Kidney (tissue), 14 donors: ENCODE data around the gene CDH13. TPM values are rescaled to one million over a fixed set of nuclear protein-coding genes. Genes with fewer than 3 reads are reported as not detected.

ENCODE experiments used
- DNase-seq, 5 donors: peaks; one replicate each; pipeline ENCODE4 v3.0.0-alpha.2; 2013 to 2020
- FAIRE-seq: peaks from 2 replicates; lab custom pipeline; 2012; peaks lifted over from hg19 to GRCh38; lab: Jason Lieb, UNC
- H3K27ac ChIP-seq, 2 donors: one replicate each; pipeline ENCODE4 v1.7.0; 2013; ENCODE audit warnings: low read depth in 2 of 2, low read length in 2 of 2, inconsistent platforms in 1 of 2
- H3K27me3 ChIP-seq: one replicate; pipeline ENCODE4 v1.7.1; 2013; ENCODE audit warnings: low read length, inconsistent platforms; ENCODE audit not compliant: control insufficient read depth, insufficient read depth
- H3K36me3 ChIP-seq, 3 donors: one replicate each; pipeline versions ENCODE4 v1.7.0 to v1.7.1; 2013; ENCODE audit warnings: low read length in 3 of 3, control low read depth in 1 of 3, inconsistent platforms in 1 of 3; ENCODE audit not compliant: insufficient read depth in 3 of 3, control insufficient read depth in 2 of 3
- H3K4me1 ChIP-seq, 3 donors: one replicate each; pipeline versions ENCODE4 v1.7.0 to v1.7.1; 2013; ENCODE audit warnings: low read length in 3 of 3, inconsistent platforms in 1 of 3, low read depth in 1 of 3; ENCODE audit not compliant: control insufficient read depth in 2 of 3, insufficient read depth in 2 of 3
- H3K4me3 ChIP-seq, 3 donors: one replicate each; pipeline versions ENCODE4 v1.7.0 to v1.8.1; 2013; ENCODE audit warnings: low read length in 3 of 3, control low read depth in 1 of 3, inconsistent platforms in 1 of 3
- H3K9ac ChIP-seq, 3 donors: one replicate each; pipeline versions ENCODE4 v1.7.0 to v1.7.1; 2013; ENCODE audit warnings: low read length in 3 of 3, control low read depth in 1 of 3, inconsistent platforms in 1 of 3
- H3K9me3 ChIP-seq, 3 donors: one replicate each; pipeline versions ENCODE4 v1.7.0 to v1.7.1; 2013; ENCODE audit warnings: low read length in 3 of 3, control low read depth in 1 of 3, inconsistent platforms in 1 of 3; ENCODE audit not compliant: control insufficient read depth in 2 of 3, insufficient read depth in 1 of 3
- intact Hi-C: fragments of 100-400 bp; cut with DNase I; formaldehyde crosslinking; loops from one replicate; pipeline ENCODE4 v1.11.1; 2022
- polyA plus RNA-seq: library from polyadenylated mRNA; stranded (reverse); fragments of 350-450 nt; fragmentation: Illumina TruSeq; extraction: RNeasy Lipid Tissue Mini Kit (QIAGEN cat#74804); gene quantifications from one replicate; pipeline ENCODE4 v1.2.3, GENCODE V29; 2014; ENCODE audit warnings: low read depth, low replicate concordance; ENCODE audit not compliant: insufficient read depth
- total RNA-seq: library from RNA; stranded (reverse); fragmentation: NEBNext Ultra II Directional; extraction: Animal tissue kit (Norgen Biotek cat#: 25700); gene quantifications from one replicate; pipeline ENCODE4 v1.2.1, GENCODE V29; 2021
- TF ChIP-seq, protein P1 (sequence below): IDR thresholded peaks from 3 replicates; pipeline ENCODE4 v1.5.1; 2012; ENCODE audit warnings: mild to moderate bottlenecking, moderate library complexity, borderline replicate concordance; ENCODE audit not compliant: insufficient read depth; ENCODE audit errors: extremely low read depth
- donor health status: control.
- donor health status: control.
- donor health status: control.
- donor health status: control.
- donor health status: control.
- donor health status: DM: yes; HTN: yes; CAD: no.
- donor health status: Normal renal cell carcinoma (clear cell type).

CDH13 gene
- total and polyA plus RNA-seq, 2 donors from 2014 or later: 4.8 to 13.8 TPM

DNA sequence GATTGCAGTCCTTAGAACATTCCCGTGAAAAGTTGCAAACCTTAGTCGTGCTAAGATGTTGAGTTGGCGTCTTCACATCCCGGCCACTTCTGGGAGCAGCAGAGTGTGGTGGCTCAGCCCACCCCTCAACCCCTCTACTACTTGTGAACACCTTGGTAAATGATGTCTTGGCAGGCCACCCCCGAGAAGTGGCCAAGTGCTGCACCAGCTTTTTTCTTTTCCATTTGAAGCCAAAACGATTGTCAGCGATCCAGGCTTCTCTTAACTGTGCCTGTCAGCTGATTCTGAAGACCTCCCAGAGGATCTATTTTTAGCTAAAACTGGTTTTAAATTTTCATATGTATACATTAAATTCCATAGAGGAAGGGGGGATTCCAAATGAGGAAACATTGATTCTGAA is 247.5 kb downstream of the CDH13 start:
- H3K27ac ChIP-seq: no peak overlapping the region
- H3K36me3 ChIP-seq: no peaks in the 10 kb centered on the region
- H3K9ac ChIP-seq: no peak overlapping the region
- intact Hi-C loops: no loop called here
- no peak for DNase-seq
- H3K4me1 ChIP-seq: no peaks in the 10 kb centered on the region
- no peak overlapping the region for H3K4me3 ChIP-seq
- TF ChIP-seq, protein P1, sequence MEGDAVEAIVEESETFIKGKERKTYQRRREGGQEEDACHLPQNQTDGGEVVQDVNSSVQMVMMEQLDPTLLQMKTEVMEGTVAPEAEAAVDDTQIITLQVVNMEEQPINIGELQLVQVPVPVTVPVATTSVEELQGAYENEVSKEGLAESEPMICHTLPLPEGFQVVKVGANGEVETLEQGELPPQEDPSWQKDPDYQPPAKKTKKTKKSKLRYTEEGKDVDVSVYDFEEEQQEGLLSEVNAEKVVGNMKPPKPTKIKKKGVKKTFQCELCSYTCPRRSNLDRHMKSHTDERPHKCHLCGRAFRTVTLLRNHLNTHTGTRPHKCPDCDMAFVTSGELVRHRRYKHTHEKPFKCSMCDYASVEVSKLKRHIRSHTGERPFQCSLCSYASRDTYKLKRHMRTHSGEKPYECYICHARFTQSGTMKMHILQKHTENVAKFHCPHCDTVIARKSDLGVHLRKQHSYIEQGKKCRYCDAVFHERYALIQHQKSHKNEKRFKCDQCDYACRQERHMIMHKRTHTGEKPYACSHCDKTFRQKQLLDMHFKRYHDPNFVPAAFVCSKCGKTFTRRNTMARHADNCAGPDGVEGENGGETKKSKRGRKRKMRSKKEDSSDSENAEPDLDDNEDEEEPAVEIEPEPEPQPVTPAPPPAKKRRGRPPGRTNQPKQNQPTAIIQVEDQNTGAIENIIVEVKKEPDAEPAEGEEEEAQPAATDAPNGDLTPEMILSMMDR: no peak
- peaks cover 0 to 13% (median 0%) of the 10 kb centered on the region in 3 donors for H3K9me3 ChIP-seq
- no peak for FAIRE-seq
- no peaks in the 10 kb centered on the region for H3K27me3 ChIP-seq

DNA sequence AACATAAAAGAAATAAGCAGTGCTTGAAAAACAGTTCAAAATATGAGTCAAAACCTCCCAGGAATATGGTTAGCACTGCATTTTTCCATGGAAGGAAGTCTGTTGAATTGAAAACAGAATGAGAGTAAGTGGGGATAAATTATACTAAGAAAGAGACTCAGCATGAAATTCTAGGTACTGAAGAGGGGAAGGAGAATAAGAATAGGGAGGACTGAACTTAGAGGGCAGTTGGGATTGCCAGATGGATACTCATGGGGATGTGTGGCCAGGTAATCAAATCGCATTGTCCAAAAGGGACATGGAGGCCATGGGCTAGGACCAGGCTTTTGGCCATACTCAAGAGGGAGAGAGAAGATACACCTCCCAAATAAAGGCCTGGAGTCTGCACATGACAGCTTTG is 247.9 kb downstream of the CDH13 start:
- H3K27me3 ChIP-seq: no peaks in the 10 kb centered on the region
- no peak overlapping the region for H3K4me3 ChIP-seq
- H3K9ac ChIP-seq: no peak overlapping the region
- H3K27ac ChIP-seq: no peak overlapping the region
- H3K4me1 ChIP-seq: no peaks in the 10 kb centered on the region
- no peaks in the 10 kb centered on the region for H3K36me3 ChIP-seq
- TF ChIP-seq, protein P1: no peak
- intact Hi-C loops: no loop called here
- H3K9me3 ChIP-seq: peaks cover 0 to 13% (median 0%) of the 10 kb centered on the region in 3 donors
- no peak for DNase-seq
- FAIRE-seq: no peak

DNA sequence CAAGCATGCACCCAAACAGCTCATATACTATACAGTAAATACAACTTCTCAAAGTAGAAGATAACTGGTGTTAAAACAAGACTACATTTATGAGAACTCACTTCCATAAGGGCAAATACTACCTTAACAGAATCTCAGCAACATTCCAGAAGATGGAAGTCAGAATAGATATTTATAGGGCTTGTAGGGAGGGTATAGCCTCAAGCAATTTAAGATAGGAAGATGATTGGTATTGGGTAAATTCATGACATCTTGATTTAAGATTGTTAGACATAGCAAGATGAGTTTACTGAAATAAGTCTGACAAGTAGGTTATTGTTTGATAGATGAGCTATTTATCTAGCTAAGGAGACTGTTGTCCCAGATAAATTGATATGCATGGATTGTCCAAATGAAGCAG is 250.2 kb downstream of the CDH13 start:
- H3K9ac ChIP-seq: no peak overlapping the region
- peaks cover 0 to 3% (median 0%) of the 10 kb centered on the region in 3 donors for H3K9me3 ChIP-seq
- FAIRE-seq (no peak), DNase-seq (no peak)
- intact Hi-C loops: no loop called here
- no peaks in the 10 kb centered on the region for H3K27me3 ChIP-seq
- no peaks in the 10 kb centered on the region for H3K36me3 ChIP-seq
- no peak overlapping the region for H3K27ac ChIP-seq
- TF ChIP-seq, protein P1: no peak
- no peaks in the 10 kb centered on the region for H3K4me1 ChIP-seq
- no peak overlapping the region for H3K4me3 ChIP-seq

DNA sequence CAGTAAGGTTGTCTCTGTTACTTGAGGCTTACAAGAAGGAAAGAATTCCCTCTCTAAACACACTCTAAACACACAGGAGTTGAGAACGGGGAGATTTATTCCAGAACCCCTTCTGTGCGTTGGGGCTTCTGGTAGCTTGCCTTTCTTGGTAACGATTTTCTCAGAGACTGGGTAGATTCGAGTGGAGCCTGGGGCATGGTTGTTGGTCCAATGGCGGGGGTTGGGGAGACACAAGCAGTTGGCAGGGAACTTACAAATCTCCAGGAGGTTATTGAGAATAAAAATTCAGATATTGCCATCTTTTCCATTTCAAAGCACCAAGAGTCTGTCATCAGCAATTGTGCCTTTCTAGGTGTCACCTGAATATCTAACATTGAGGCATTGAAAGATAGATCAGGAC is 251.7 kb downstream of the CDH13 start:
- FAIRE-seq (no peak), DNase-seq (no peak)
- no peak overlapping the region for H3K9ac ChIP-seq
- TF ChIP-seq, protein P1: no peak
- intact Hi-C loops: no loop called here
- H3K27ac ChIP-seq: no peak overlapping the region
- no peak overlapping the region for H3K4me3 ChIP-seq
- no peaks in the 10 kb centered on the region for H3K4me1 ChIP-seq
- H3K36me3 ChIP-seq: no peaks in the 10 kb centered on the region
- H3K27me3 ChIP-seq: no peaks in the 10 kb centered on the region
- no peaks in the 10 kb centered on the region for H3K9me3 ChIP-seq
